ENCODE results near the gene CAMTA1.

DNA sequence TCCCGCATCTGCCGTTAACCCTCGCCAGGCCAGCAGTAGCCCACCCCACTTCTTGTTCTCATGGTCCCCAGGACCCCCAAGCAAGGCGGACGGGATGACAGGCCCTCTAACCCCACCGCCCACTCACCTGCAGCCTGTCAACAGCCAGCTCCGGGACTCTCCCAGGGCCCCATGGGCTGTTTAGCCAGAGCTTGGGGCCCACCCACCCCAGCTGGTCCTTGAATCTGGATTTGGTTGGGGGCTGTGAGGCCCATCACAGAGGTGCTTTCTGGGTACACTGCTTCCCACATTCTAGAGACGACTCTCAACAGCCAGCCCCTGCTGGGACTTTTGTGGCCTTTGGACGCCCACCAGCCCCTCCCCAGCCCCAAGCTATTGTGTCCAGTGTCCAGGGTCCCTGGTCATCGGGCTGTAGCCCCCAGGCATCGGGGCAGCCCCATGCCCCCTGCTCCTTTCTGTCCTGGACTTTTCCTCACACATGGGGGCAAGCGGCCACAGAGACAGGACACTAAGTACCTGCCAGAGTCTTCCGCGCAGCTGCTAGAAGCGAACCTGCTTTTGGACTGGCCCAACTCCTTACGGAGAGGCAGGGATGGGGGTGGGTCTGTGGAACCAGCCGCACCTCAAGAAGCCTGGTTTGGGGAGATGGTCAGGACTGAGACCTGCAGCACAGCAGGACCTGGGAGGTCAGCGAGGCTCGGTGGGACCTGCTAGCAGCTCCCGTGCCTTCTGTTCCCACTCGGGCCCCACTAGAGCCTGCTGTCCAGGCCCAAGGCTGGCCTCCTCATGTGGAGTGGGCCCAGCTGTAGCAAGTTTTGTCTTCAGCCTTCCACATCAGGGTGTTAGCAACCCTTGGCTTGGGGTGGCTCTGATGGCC, 777.7 kb downstream of the CAMTA1 start:
- TF ChIP-seq EZH2 (IDR thresholded peaks at IDR 0.05; ENCODE audit: insufficient read depth, low read length), result no peak
- TF ChIP-seq, protein P1, sequence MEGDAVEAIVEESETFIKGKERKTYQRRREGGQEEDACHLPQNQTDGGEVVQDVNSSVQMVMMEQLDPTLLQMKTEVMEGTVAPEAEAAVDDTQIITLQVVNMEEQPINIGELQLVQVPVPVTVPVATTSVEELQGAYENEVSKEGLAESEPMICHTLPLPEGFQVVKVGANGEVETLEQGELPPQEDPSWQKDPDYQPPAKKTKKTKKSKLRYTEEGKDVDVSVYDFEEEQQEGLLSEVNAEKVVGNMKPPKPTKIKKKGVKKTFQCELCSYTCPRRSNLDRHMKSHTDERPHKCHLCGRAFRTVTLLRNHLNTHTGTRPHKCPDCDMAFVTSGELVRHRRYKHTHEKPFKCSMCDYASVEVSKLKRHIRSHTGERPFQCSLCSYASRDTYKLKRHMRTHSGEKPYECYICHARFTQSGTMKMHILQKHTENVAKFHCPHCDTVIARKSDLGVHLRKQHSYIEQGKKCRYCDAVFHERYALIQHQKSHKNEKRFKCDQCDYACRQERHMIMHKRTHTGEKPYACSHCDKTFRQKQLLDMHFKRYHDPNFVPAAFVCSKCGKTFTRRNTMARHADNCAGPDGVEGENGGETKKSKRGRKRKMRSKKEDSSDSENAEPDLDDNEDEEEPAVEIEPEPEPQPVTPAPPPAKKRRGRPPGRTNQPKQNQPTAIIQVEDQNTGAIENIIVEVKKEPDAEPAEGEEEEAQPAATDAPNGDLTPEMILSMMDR (IDR thresholded peaks at IDR 0.05; ENCODE audit: insufficient read depth, low read depth, low read length), result no peak

All from astrocyte (in vitro differentiated cells and primary cell).